Glutamatergic neuron (in vitro differentiated cells): ENCODE results near the gene GNL3. TPM values are rescaled to one million over a fixed set of nuclear protein-coding genes. Genes with fewer than 3 reads are reported as not detected.

Experiments
- DNase-seq: peaks from one replicate; pipeline ENCODE4 v3.0.0; 2022
- H3K27ac Mint-ChIP-seq: one replicate; pipeline ENCODE4 v1.8.0; 2020; ENCODE audit warnings: mild to moderate bottlenecking, mixed read lengths, inconsistent platforms; ENCODE audit not compliant: unreplicated experiment
- H3K27me3 Mint-ChIP-seq: one replicate; pipeline ENCODE4 v1.8.0; 2020; ENCODE audit warnings: mild to moderate bottlenecking, moderate library complexity, mixed read lengths, inconsistent platforms; ENCODE audit not compliant: unreplicated experiment
- H3K36me3 Mint-ChIP-seq: one replicate; pipeline ENCODE4 v1.8.0; 2020; ENCODE audit warnings: mild to moderate bottlenecking, mixed read lengths, inconsistent platforms; ENCODE audit not compliant: unreplicated experiment
- H3K4me1 Mint-ChIP-seq: one replicate; pipeline ENCODE4 v1.8.0; 2020; ENCODE audit warnings: mild to moderate bottlenecking, low read depth, mixed read lengths, inconsistent platforms; ENCODE audit not compliant: unreplicated experiment
- H3K4me3 Mint-ChIP-seq: one replicate; pipeline ENCODE4 v1.8.0; 2020; ENCODE audit warnings: mild to moderate bottlenecking, mixed read lengths, inconsistent platforms; ENCODE audit not compliant: unreplicated experiment
- H3K9me3 Mint-ChIP-seq: one replicate; pipeline ENCODE4 v1.8.0; 2020; ENCODE audit warnings: mild to moderate bottlenecking, moderate library complexity, mixed read lengths, inconsistent platforms; ENCODE audit not compliant: unreplicated experiment
- total RNA-seq: library from RNA; stranded (reverse); fragmentation: NEBNext Ultra II Directional; extraction: Animal tissue kit (Norgen Biotek cat#: 25700); gene quantifications from one replicate; pipeline ENCODE4 v1.2.1, GENCODE V29; 2021; ENCODE audit not compliant: unreplicated experiment
- TF ChIP-seq, protein P1 (sequence below): fragments of 200-600 bp; sonication (generic); IDR thresholded peaks from one replicate; pipeline ENCODE4 v1.5.0; 2021; ENCODE audit not compliant: partially characterized antibody, unreplicated experiment

Gene GNL3
- total RNA-seq, 1 donor from 2014 or later = 75.2 TPM

DNA sequence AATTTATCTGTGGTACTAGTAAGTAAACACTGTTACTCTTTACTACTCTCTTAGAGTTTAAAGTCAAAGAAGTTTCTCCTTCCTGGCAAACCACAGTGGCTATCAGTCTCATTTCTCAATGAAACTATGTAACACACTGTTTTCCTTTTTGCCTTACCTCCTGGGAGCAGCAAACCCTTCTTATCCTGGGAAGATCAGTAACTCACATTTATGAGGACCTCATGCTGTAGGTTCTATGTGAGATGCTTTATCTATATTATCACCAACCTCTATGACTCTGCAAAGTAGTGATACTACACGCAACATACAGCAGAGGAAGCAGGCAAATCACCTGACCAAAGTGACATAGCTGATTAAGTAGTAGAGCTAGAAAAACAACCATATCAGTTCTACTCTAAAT is 35.4 kb upstream of the GNL3 start:
- Mint-ChIP-seq H3K27ac (no peak overlapping the region), H3K9me3 (no peaks in the 10 kb centered on the region), H3K4me3 (no peak overlapping the region), H3K4me1 (no peaks in the 10 kb centered on the region), H3K27me3 (peaks cover 2% of the 10 kb centered on the region), H3K36me3 (peaks cover 6% of the 10 kb centered on the region)
- TF ChIP-seq, protein P1, sequence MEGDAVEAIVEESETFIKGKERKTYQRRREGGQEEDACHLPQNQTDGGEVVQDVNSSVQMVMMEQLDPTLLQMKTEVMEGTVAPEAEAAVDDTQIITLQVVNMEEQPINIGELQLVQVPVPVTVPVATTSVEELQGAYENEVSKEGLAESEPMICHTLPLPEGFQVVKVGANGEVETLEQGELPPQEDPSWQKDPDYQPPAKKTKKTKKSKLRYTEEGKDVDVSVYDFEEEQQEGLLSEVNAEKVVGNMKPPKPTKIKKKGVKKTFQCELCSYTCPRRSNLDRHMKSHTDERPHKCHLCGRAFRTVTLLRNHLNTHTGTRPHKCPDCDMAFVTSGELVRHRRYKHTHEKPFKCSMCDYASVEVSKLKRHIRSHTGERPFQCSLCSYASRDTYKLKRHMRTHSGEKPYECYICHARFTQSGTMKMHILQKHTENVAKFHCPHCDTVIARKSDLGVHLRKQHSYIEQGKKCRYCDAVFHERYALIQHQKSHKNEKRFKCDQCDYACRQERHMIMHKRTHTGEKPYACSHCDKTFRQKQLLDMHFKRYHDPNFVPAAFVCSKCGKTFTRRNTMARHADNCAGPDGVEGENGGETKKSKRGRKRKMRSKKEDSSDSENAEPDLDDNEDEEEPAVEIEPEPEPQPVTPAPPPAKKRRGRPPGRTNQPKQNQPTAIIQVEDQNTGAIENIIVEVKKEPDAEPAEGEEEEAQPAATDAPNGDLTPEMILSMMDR = no peak
- DNase-seq = no peak

DNA sequence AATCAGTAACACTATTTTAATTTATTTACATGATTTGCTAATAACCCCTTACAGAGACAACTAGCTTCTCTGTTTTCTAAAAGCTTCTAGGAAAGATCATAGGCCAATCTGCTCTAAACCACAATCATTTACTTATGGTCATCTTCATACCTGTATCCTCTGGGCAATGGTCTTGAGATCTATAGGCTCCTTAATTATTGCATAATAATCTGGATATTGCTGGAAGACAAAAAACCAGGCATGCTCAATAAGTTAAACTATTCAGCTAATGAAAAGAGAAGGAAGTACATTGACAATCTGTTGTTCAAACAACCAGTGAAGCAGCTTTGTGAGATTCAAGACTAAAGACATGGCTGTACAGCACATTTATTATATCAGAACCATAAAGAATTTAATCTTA is 34.2 kb upstream of the GNL3 start:
- peaks cover 2% of the 10 kb centered on the region for H3K27me3 Mint-ChIP-seq
- H3K4me1 Mint-ChIP-seq = no peaks in the 10 kb centered on the region
- H3K27ac Mint-ChIP-seq = no peak overlapping the region
- H3K36me3 Mint-ChIP-seq = peaks cover 6% of the 10 kb centered on the region
- no peak overlapping the region for H3K4me3 Mint-ChIP-seq
- no peak for DNase-seq
- TF ChIP-seq, protein P1 = no peak
- no peaks in the 10 kb centered on the region for H3K9me3 Mint-ChIP-seq

DNA sequence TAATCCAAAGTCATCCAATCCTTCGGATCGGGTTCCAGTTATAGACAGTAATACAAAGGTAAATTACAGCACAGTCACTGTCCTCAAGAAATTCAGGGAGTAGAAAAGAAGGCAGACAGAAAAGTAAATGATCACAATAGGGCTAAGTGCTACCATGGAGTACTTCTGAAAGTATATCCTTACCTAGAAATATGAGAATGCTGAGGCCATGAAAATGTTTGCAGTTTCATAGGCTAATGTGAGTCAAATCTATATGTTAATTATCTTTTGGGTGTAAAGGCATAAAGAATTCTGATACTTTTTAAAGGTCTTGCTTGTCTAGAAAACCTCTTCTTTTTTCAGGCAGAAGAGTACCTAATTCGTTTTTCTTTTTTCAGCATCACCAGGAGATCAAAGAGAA is 29.9 kb upstream of the GNL3 start:
- Mint-ChIP-seq H3K27ac (no peak overlapping the region), H3K36me3 (peaks cover 6% of the 10 kb centered on the region), H3K9me3 (no peaks in the 10 kb centered on the region), H3K4me3 (no peak overlapping the region), H3K4me1 (no peaks in the 10 kb centered on the region), H3K27me3 (no peaks in the 10 kb centered on the region)
- no peak for DNase-seq
- TF ChIP-seq, protein P1 = no peak

DNA sequence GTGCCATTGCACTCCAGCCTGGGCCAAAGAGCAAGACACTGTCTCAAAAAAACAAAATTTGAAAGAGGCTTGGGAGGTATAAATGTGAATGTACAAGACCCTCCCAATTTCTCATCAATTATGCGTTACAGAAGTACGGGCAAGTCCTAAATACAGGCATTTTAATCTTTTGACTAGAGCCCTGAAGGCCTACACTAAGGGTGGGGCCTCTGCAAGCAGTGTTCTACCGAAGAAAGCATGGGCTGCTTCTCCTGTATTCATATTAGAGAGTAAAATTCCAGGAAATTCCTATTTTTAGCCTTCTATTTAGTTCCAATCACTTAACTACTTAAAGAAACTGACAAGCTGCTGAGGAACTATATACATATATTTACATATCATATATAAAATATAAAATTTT is 25.8 kb upstream of the GNL3 start:
- TF ChIP-seq, protein P1 = no peak

DNA sequence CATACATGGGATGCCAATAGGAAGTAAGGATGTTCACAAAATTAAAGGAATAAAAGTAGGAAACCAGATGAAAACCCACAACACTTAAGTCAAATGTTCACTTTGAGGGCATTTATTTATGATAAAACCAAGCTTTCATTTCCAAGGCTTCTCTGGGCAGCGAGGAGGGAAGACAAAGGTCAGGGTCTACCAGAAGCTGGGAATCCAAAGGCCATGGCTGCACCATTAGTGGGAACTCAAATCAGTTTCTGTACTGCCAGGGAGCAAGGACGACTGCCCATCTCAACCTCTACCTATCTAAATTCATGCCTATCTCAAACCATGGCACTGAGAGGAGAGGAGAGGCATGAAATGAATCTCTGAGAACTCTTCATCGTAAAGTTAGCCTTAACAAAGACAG is 22.7 kb upstream of the GNL3 start:
- Mint-ChIP-seq H3K27ac (no peak overlapping the region), H3K4me3 (no peak overlapping the region), H3K9me3 (no peaks in the 10 kb centered on the region), H3K4me1 (no peaks in the 10 kb centered on the region), H3K36me3 (peaks cover 5% of the 10 kb centered on the region), H3K27me3 (no peaks in the 10 kb centered on the region)
- no peak for DNase-seq
- TF ChIP-seq, protein P1 = no peak

More for the DNA sequence above, 25.8 kb upstream of the GNL3 start:
- Mint-ChIP-seq H3K9me3 (no peaks in the 10 kb centered on the region), H3K27ac (no peak overlapping the region), H3K27me3 (no peaks in the 10 kb centered on the region), H3K4me1 (no peaks in the 10 kb centered on the region), H3K36me3 (peaks cover 5% of the 10 kb centered on the region), H3K4me3 (no peak overlapping the region)
- no peak for DNase-seq
